ENCODE data around the gene BCO2.
"Not testable (repeated sequence)": the region's sequence is repeated elsewhere in the genome, so short reads cannot be mapped to it uniquely, and the experiment has no call there.

Gene BCO2

GRCh38 chr11:112166562-112166961 is 8.8 kb upstream of the BCO2 start:
- no peak overlapping the region for H3K4me3 ChIP-seq (ENCODE audit: low read depth, low read length)

- H3K4me3 ChIP-seq (ENCODE audit: low read depth, low read length): no peak within 1 kb of the TSS
Measured at GRCh38 chr11:112167145-112167544, 8.2 kb upstream of the BCO2 start, which contains the start of gene TEX12. TEX12 (plus strand) TSS chr11:112167372; CDS start chr11:112169269, 1,897 bp downstream.

GRCh38 chr11:112172362-112172994 is 2.8 kb upstream of the BCO2 start:
- H3K4me3 ChIP-seq (ENCODE audit: low read depth, low read length): no peak overlapping the region

- no peak overlapping the region for H3K4me3 ChIP-seq (ENCODE audit: low read depth, low read length)
Measured at GRCh38 chr11:112173152-112173551, 2.2 kb upstream of the BCO2 start.

GRCh38 chr11:112175599-112175952 is 264 bp downstream of the BCO2 start:
- no peak overlapping the region for H3K4me3 ChIP-seq (ENCODE audit: low read depth, low read length)

- H3K4me3 ChIP-seq (ENCODE audit: low read depth, low read length): no peak overlapping the region
Measured at GRCh38 chr11:112176077-112176476, 765 bp downstream of the BCO2 start.

- no peak overlapping the region for H3K4me3 ChIP-seq (ENCODE audit: low read depth, low read length)
Measured at GRCh38 chr11:112177589-112177988, 2.3 kb downstream of the BCO2 start.

GRCh38 chr11:112178428-112178827 is 3.1 kb downstream of the BCO2 start:
- H3K4me3 ChIP-seq (ENCODE audit: low read depth, low read length): no peak overlapping the region

GRCh38 chr11:112178936-112179335 is 3.6 kb downstream of the BCO2 start:
- no peak overlapping the region for H3K4me3 ChIP-seq (ENCODE audit: low read depth, low read length)

- H3K4me3 ChIP-seq (ENCODE audit: low read depth, low read length): no peak overlapping the region
Measured at GRCh38 chr11:112179601-112180000, 4.3 kb downstream of the BCO2 start.

- H3K4me3 ChIP-seq (ENCODE audit: low read depth, low read length): no peak overlapping the region
Measured at GRCh38 chr11:112182867-112183266, 7.6 kb downstream of the BCO2 start.

- no peak overlapping the region for H3K4me3 ChIP-seq (ENCODE audit: low read depth, low read length)
Measured at GRCh38 chr11:112185883-112186282, 10.6 kb downstream of the BCO2 start.

- H3K4me3 ChIP-seq (ENCODE audit: low read depth, low read length): no peak overlapping the region
Measured at GRCh38 chr11:112186304-112186703, 11.0 kb downstream of the BCO2 start.

- not testable (repeated sequence) for H3K4me3 ChIP-seq (ENCODE audit: low read depth, low read length)
Measured at GRCh38 chr11:112195113-112195512, 19.8 kb downstream of the BCO2 start.

GRCh38 chr11:112195951-112196351 is 20.6 kb downstream of the BCO2 start:
- no peak overlapping the region for H3K4me3 ChIP-seq (ENCODE audit: low read depth, low read length)

- no peak overlapping the region for H3K4me3 ChIP-seq (ENCODE audit: low read depth, low read length)
Measured at GRCh38 chr11:112196519-112197087, 21.3 kb downstream of the BCO2 start.

GRCh38 chr11:112199101-112199500 is 23.8 kb downstream of the BCO2 start:
- H3K4me3 ChIP-seq (ENCODE audit: low read depth, low read length): not testable (repeated sequence)

GRCh38 chr11:112200252-112200651 is 24.9 kb downstream of the BCO2 start:
- H3K4me3 ChIP-seq (ENCODE audit: low read depth, low read length): no peak overlapping the region

GRCh38 chr11:112206071-112206470 is 30.8 kb downstream of the BCO2 start:
- H3K4me3 ChIP-seq (ENCODE audit: low read depth, low read length): no peak overlapping the region

GRCh38 chr11:112210890-112211289 is 35.6 kb downstream of the BCO2 start:
- no peak overlapping the region for H3K4me3 ChIP-seq (ENCODE audit: low read depth, low read length)

GRCh38 chr11:112211536-112211935 is 36.2 kb downstream of the BCO2 start:
- H3K4me3 ChIP-seq (ENCODE audit: low read depth, low read length): no peak overlapping the region

GRCh38 chr11:112212290-112212689 is 37.0 kb downstream of the BCO2 start:
- no peak overlapping the region for H3K4me3 ChIP-seq (ENCODE audit: low read depth, low read length)

GRCh38 chr11:112212710-112213109 is 37.4 kb downstream of the BCO2 start:
- no peak overlapping the region for H3K4me3 ChIP-seq (ENCODE audit: low read depth, low read length)
